ENCODE data around the gene NEURL2.

Gene NEURL2

GRCh38 chr20:45927071-45927878, 36.3 kb upstream of the NEURL2 start:
- in situ Hi-C loops (cut with HindIII; ENCODE audit: low pct_ligation_motif_present, low sequenced_read_pairs) = no loop called here
- no peak for TF ChIP-seq CTCF (IDR thresholded peaks at IDR 0.05; ENCODE audit: low read depth, low read length, missing control alignments)
- H3K4me3 ChIP-seq (ENCODE audit: low read depth, low read length) = no peak overlapping the region

GRCh38 chr20:45926731-45927070, 35.7 kb upstream of the NEURL2 start:
- H3K27me3 ChIP-seq (replicated peaks) = no peaks in the 10 kb centered on the region
- H3K36me3 ChIP-seq (replicated peaks) = no peaks in the 10 kb centered on the region
- no peak for DNase-seq
- TF ChIP-seq CTCF (IDR thresholded peaks at IDR 0.05; ENCODE audit: low read depth, low read length, missing control alignments) = no peak
- in situ Hi-C loops (cut with HindIII; ENCODE audit: low pct_ligation_motif_present, low sequenced_read_pairs) = no loop called here
- H3K27ac ChIP-seq = no peak overlapping the region
- no peak overlapping the region for H3K4me3 ChIP-seq (ENCODE audit: low read depth, low read length)

More at GRCh38 chr20:45927071-45927878, 36.3 kb upstream of the NEURL2 start:
- Histone ChIP-seq H3K27me3 (replicated peaks) (no peaks in the 10 kb centered on the region), H3K27ac (no peak overlapping the region), H3K36me3 (replicated peaks) (no peaks in the 10 kb centered on the region)
- DNase-seq = no peak

GRCh38 chr20:45925821-45926506, 35.0 kb upstream of the NEURL2 start:
- H3K36me3 ChIP-seq (replicated peaks) = no peaks in the 10 kb centered on the region
- no peak overlapping the region for H3K27ac ChIP-seq
- no peaks in the 10 kb centered on the region for H3K27me3 ChIP-seq (replicated peaks)
- in situ Hi-C loops (cut with HindIII; ENCODE audit: low pct_ligation_motif_present, low sequenced_read_pairs) = no loop called here
- no peak overlapping the region for H3K4me3 ChIP-seq (ENCODE audit: low read depth, low read length)
- no peak for DNase-seq
- no peak for TF ChIP-seq CTCF (IDR thresholded peaks at IDR 0.05; ENCODE audit: low read depth, low read length, missing control alignments)

GRCh38 chr20:45924391-45925261, 33.6 kb upstream of the NEURL2 start:
- Histone ChIP-seq H3K36me3 (replicated peaks) (no peaks in the 10 kb centered on the region), H3K27ac (no peak overlapping the region), H3K4me3 (ENCODE audit: low read depth, low read length) (no peak overlapping the region), H3K27me3 (replicated peaks) (no peaks in the 10 kb centered on the region)
- no peak for TF ChIP-seq CTCF (IDR thresholded peaks at IDR 0.05; ENCODE audit: low read depth, low read length, missing control alignments)
- in situ Hi-C loops (cut with HindIII; ENCODE audit: low pct_ligation_motif_present, low sequenced_read_pairs) = no loop called here
- DNase-seq = peak; percentile 42

- H3K4me3 ChIP-seq (ENCODE audit: low read depth, low read length) = no peak overlapping the region
- DNase-seq = no peak
These were observed 30.6 kb upstream of the NEURL2 start for GRCh38 chr20:45921337-45922189.

More at GRCh38 chr20:45921337-45922189, 30.6 kb upstream of the NEURL2 start:
- no peaks in the 10 kb centered on the region for H3K27me3 ChIP-seq (replicated peaks)
- no peaks in the 10 kb centered on the region for H3K36me3 ChIP-seq (replicated peaks)
- no peak for TF ChIP-seq CTCF (IDR thresholded peaks at IDR 0.05; ENCODE audit: low read depth, low read length, missing control alignments)
- no peak overlapping the region for H3K27ac ChIP-seq
- in situ Hi-C loops (cut with HindIII; ENCODE audit: low pct_ligation_motif_present, low sequenced_read_pairs) = no loop called here

All from brain microvascular endothelial cell (primary cell).